Activated naive CD8-positive, alpha-beta T cell (primary cell): Measurements from ENCODE around the gene LIN7A.
"Not testable (repeated sequence)": the region's sequence is repeated elsewhere in the genome, so short reads cannot be mapped to it uniquely, and the experiment has no call there.

Source experiments
- H3K27ac Mint-ChIP-seq: one replicate; pipeline ENCODE4 v1.8.0; 2021; ENCODE audit warnings: mixed read lengths
- H3K27me3 Mint-ChIP-seq: one replicate; pipeline ENCODE4 v1.8.0; 2021; ENCODE audit warnings: mixed read lengths
- H3K36me3 Mint-ChIP-seq: one replicate; pipeline ENCODE4 v1.8.0; 2021; ENCODE audit warnings: mixed read lengths
- H3K4me1 Mint-ChIP-seq: one replicate; pipeline ENCODE4 v1.8.0; 2021; ENCODE audit warnings: low read depth, mixed read lengths
- H3K4me3 Mint-ChIP-seq: one replicate; pipeline ENCODE4 v1.8.0; 2021; ENCODE audit warnings: mild to moderate bottlenecking, mixed read lengths
- H3K9me3 Mint-ChIP-seq: one replicate; pipeline ENCODE4 v1.8.0; 2021; ENCODE audit warnings: low read depth, mixed read lengths

LIN7A gene

DNA sequence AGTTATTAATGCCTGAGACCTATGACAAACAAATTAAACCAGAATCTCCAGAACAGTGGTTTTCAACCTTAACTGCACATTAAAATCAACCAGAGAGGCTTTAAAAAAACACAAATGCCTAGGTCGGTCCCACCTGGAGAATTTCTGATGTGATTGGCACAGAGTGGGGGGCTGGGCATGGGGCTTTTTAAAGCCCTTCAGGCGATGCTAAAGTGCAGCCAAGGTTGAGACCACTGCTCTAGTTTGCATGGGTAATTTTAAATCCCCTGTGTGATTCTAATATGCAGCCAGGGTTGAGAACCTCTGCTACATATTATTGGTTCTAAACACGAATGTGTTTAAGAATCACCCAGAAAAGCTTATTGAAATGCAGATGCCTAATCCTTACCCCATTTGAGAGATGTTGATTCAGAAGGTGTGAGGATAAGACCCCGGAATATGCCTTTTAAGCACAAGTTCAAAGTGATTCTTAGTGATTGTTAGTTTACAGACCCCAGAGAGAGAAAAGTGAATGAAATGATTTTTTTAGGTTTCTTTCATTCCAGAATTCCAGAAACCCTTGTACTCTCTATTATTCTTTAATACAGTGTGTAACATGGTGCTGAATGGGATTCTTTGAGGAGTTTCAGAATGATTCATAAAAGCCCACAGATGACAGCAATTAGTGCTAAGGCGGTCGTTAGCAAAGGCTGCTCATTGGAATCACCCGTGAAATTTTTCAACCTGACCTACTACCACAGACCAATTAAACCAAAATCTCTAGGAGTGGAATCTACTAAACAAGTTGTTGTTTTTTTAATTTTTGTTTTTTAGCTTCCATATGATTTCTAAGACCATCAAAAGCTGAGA, 44.9 kb downstream of the LIN7A start:
- Mint-ChIP-seq H3K27me3 (no peaks in the 10 kb centered on the region), H3K36me3 (no peaks in the 10 kb centered on the region), H3K9me3 (peaks cover 16% of the 10 kb centered on the region), H3K4me3 (no peak overlapping the region), H3K27ac (no peak overlapping the region), H3K4me1 (no peaks in the 10 kb centered on the region)

DNA sequence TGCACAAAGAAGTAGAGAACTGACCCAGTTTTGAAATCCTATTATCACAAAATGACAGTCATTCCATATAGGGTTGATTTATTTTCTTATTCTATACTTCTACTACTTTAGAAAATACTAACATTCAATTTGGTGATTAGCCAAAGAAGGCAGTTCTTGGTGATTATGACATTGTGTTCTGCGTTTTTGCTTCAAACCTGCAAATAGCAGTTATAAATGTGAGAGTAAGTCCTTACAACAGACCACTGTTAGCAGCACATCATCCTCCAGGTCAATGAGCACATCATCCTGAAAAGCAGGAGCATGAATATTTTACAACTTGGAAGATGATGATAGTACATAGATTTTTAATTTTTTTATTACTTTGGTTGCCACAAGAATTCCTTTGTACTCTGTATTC, 53.1 kb downstream of the LIN7A start:
- Mint-ChIP-seq H3K27me3 (no peaks in the 10 kb centered on the region), H3K9me3 (peaks cover 11% of the 10 kb centered on the region), H3K36me3 (no peaks in the 10 kb centered on the region), H3K27ac (no peak overlapping the region), H3K4me1 (no peaks in the 10 kb centered on the region), H3K4me3 (no peak overlapping the region)

DNA sequence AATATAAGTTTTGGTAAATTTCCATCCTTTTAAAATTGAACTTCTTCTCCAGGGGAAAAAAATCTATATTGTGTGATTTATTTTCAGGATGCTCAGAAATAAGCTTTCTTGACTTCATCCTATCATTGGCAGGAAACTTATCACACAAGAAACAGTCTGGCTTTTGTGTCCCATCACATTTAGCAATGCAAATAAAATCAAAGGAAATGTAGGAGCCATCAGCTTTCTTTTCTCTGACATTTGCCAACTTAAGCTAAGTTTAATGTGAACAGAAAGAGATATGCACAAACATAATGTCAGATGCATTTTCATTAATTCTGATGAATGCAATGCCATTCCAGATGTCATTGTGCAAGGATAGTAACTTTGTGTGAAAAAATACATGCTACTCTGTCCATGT, 56.6 kb downstream of the LIN7A start:
- H3K4me1 Mint-ChIP-seq: no peaks in the 10 kb centered on the region
- H3K27ac Mint-ChIP-seq: no peak overlapping the region
- no peaks in the 10 kb centered on the region for H3K36me3 Mint-ChIP-seq
- no peaks in the 10 kb centered on the region for H3K27me3 Mint-ChIP-seq
- H3K9me3 Mint-ChIP-seq: peaks cover 7% of the 10 kb centered on the region
- H3K4me3 Mint-ChIP-seq: no peak overlapping the region

DNA sequence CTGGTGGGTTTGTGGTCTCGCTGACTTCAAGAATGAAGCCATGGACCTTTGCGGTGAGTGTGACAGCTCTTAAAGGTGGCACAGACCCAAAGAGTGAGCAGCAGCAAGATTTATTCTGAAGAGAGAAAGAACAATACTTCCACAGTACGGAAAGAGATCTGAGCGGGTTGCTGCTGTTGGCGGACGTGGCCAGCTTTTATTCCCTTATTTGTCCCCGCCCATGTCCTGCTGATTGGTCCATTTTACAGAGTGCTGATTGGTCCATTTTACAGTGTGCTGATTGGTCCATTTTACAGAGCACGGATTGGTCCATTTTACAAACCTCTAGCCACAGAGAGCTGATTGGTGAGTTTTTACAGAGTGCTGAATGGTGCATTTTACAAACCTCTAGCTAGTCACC, 59.3 kb downstream of the LIN7A start:
- not testable (repeated sequence) for H3K9me3 Mint-ChIP-seq, H3K27me3 Mint-ChIP-seq, H3K4me1 Mint-ChIP-seq, H3K27ac Mint-ChIP-seq, H3K36me3 Mint-ChIP-seq, H3K4me3 Mint-ChIP-seq

DNA sequence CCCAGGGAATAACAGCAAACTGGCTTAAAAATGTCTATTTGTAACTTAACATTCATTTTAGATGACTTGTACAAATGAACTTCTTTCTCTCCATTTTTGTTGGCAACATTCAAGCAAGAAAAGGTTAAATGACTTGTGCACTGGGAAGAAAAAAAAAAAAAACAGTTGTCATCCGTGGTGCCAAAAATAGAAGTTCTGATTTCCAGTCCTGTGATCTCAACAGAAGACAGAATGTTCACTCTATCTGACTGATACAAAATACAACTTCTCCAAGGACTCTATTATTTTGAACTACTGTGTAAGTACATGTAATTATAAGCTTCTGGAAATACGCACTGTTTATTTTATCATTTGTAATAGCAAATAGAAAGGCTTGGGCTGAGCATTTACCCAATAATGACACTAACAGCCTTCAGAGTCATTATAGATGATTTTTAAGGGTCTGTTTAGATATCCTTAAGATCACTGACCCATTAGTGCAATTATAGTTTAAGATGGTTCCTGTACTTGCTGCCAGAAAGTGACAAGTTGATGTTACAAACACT, 59.9 kb downstream of the LIN7A start:
- Mint-ChIP-seq H3K9me3 (no peaks in the 10 kb centered on the region), H3K4me1 (no peaks in the 10 kb centered on the region), H3K36me3 (no peaks in the 10 kb centered on the region), H3K4me3 (no peak overlapping the region), H3K27me3 (no peaks in the 10 kb centered on the region), H3K27ac (no peak overlapping the region)

DNA sequence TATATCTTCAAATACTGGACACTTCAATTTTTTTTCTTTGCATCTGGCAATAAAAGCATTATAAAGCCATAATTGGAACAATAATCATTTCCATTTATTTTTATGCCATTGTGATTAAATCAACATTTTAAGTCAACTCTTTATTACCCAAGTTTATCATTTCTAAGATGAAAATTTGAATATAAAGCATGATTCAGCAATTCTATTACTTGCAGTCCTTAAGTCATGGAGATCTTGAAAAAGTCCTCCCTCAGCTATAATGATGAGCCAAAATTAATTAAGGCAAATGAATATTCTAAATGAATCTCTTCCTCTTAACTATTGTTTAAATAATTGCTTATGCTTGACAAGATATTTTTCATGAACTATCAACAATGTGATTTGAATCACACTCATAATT, 65.7 kb downstream of the LIN7A start:
- Mint-ChIP-seq H3K4me3 (no peak overlapping the region), H3K36me3 (no peaks in the 10 kb centered on the region), H3K9me3 (peaks cover 5% of the 10 kb centered on the region), H3K4me1 (no peaks in the 10 kb centered on the region), H3K27ac (no peak overlapping the region), H3K27me3 (no peaks in the 10 kb centered on the region)

DNA sequence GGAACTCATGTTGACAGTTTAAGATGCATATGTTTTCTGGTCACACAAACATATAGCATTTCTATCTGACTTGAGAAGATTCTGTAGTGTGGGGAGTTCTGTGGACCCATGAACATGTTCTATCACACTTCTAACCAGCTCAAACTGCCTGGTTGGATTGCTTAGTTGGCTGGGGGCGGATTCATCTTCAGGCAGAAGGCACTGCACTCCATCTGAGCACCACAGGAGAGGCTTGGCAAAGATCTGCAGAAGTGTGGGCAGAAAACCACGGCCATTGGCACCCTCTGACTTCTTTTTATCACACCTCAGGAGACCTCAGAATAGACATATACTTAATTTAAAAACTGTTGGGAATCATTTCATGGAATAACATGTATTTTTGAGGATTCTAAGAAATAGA, 68.5 kb downstream of the LIN7A start:
- Mint-ChIP-seq H3K36me3 (no peaks in the 10 kb centered on the region), H3K4me3 (no peak overlapping the region), H3K27ac (no peak overlapping the region), H3K27me3 (no peaks in the 10 kb centered on the region), H3K4me1 (no peaks in the 10 kb centered on the region), H3K9me3 (peaks cover 5% of the 10 kb centered on the region)

DNA sequence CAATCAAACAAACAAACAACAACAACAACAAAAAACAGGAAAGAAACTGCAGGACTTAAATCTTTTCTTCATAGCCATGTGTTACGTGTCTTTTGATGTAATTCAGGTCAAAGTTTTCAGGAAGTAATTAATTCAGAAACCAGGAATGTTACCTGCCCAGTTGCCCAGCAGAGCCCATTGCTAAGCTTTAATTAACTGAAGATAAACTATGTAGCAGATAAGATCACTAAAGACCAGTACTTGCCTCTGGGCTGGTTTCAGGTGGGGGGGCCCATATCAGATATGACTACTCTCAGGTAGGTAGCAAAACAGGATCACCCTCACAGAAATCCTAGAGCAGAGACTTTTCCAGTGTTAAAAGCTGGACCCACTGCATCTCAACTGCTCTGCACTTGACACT, 69.2 kb downstream of the LIN7A start:
- H3K9me3 Mint-ChIP-seq: peaks cover 5% of the 10 kb centered on the region
- H3K4me3 Mint-ChIP-seq: no peak overlapping the region
- H3K27ac Mint-ChIP-seq: no peak overlapping the region
- no peaks in the 10 kb centered on the region for H3K36me3 Mint-ChIP-seq
- no peaks in the 10 kb centered on the region for H3K4me1 Mint-ChIP-seq
- H3K27me3 Mint-ChIP-seq: no peaks in the 10 kb centered on the region

DNA sequence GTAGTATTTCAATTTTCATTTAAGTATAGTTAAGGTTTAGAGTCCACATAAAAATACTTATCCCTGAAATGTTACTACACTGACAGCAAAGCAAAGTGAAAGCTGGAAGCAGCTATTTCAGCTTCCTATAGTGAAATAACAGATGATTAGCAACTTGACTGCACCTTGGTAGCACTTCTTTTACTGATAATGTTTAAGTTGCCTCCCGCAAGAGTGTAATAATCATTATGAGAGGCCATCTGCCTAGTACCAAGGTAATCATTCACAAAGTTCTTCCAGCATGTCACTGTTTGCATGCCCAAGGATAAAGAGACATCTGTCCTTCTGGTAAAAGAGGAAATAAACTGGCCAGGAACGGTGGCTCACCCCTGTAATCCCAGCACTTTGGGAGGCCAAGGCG, 69.8 kb downstream of the LIN7A start:
- Mint-ChIP-seq H3K4me1 (no peaks in the 10 kb centered on the region), H3K27ac (no peak overlapping the region), H3K9me3 (peaks cover 10% of the 10 kb centered on the region)

DNA sequence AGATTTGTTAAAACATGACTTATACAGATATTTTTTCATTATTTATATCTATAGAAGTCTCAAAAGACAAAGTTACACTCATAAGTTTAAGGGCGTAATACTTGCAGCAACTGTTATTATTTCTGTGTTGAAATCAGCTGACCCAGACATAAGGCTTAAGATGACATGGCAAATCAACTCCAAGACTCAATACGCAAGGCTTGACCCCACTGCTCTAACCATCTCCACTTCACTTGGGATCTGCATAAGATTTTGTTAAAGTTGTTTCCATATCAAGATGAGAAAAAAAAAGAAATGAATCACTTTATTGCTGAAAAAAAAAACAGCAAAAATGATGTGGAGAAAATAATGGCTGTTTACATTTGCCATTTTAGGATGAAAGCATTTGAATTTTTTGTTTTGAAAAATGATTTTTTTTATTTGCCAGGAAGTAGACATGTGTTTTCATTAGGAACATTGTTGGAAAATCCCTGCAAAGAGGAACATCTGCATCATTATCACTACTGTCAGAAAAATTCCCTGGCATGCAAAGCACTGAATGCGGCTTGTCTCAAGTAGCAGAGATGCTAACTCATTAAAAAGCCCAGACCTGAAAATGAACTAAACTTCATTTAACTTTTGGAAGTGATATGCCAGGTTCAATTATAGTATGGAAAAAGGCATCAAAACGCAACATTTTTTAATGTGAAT, 73.5 kb downstream of the LIN7A start:
- H3K27me3 Mint-ChIP-seq: no peaks in the 10 kb centered on the region

More for the DNA sequence above, 69.8 kb downstream of the LIN7A start:
- no peaks in the 10 kb centered on the region for H3K36me3 Mint-ChIP-seq
- H3K27me3 Mint-ChIP-seq: no peaks in the 10 kb centered on the region
- H3K4me3 Mint-ChIP-seq: no peak overlapping the region

DNA sequence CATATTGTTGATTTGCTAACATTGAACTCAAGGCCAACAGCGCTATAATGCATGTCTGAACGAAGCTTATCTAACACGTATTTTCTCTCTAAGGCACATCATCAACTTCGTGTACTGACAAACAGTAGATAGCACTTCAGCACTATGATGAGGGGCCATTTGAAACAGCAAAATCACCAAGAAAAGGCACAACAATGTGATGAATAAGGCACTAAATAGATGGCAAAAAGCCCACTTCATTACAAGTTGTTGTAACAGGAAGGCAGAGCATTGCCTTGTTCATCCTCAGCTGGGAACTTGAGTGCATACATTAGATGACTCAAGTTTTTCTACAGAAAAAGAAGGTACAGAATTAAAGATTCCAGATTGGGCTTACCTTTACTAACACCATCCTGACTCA, 75.2 kb downstream of the LIN7A start:
- peaks cover 7% of the 10 kb centered on the region for H3K9me3 Mint-ChIP-seq
- no peaks in the 10 kb centered on the region for H3K36me3 Mint-ChIP-seq
- no peak overlapping the region for H3K4me3 Mint-ChIP-seq
- no peaks in the 10 kb centered on the region for H3K4me1 Mint-ChIP-seq
- no peaks in the 10 kb centered on the region for H3K27me3 Mint-ChIP-seq
- no peak overlapping the region for H3K27ac Mint-ChIP-seq

More for the DNA sequence above, 73.5 kb downstream of the LIN7A start:
- Mint-ChIP-seq H3K27ac (no peak overlapping the region), H3K4me1 (no peaks in the 10 kb centered on the region), H3K36me3 (no peaks in the 10 kb centered on the region), H3K9me3 (peaks cover 7% of the 10 kb centered on the region), H3K4me3 (no peak overlapping the region)

DNA sequence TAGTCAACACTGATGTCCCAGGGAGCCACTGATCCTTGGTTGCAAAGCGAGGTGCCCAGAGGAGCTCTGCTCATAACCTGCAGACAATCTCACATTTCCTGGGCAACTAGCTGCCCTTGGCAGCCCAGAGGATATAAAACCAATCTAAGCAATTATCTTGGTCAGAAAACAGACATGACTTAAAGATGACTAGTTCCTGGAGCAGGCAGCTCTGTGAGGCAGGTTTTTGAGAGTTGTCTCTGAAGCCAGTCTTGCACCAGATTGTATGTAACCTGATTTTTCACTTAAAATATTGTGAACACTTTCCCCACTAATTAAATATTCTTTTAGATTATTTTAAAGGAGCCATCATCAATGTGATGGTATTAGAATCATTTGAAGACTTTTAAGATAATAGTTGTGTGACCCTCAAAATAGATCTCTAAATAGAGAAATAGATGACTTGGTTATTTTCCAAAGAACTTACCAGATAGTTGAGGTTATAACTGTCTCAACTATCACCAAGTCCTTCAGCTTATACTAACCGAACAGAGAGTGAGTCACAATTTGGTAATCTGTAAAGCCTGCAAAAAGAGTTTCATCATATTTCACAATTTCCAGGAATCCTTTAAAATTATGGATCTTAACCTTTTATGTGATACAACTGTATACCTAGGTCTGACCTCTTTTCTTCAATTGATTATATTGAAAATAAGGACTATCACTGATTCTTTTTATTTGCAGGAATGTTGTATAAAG, 75.9 kb downstream of the LIN7A start:
- H3K27me3 Mint-ChIP-seq: no peaks in the 10 kb centered on the region
- no peak overlapping the region for H3K27ac Mint-ChIP-seq
- H3K36me3 Mint-ChIP-seq: no peaks in the 10 kb centered on the region
- no peaks in the 10 kb centered on the region for H3K4me1 Mint-ChIP-seq
- H3K9me3 Mint-ChIP-seq: peaks cover 7% of the 10 kb centered on the region
- no peak overlapping the region for H3K4me3 Mint-ChIP-seq

DNA sequence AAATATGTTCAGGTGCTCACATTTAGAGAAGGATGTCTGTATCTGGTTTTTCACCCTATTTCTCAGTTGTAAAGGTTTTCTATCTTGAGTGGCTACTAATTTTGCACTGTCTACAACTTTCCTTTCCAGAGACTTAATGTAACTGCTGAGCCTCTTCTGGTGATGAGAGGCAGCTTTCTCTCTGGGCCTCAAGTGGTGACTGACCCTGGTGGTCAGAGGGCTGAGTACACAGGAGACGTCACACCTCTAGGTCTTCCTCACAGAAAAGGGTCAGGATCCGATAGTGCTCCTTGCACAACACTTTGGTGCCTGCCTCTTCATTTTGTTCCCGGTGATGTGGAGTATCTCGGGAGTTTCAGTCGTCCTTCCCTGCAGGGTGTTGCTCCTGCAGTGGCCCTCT, 76.8 kb downstream of the LIN7A start:
- Mint-ChIP-seq H3K4me1 (no peaks in the 10 kb centered on the region), H3K4me3 (no peak overlapping the region), H3K27me3 (no peaks in the 10 kb centered on the region), H3K9me3 (peaks cover 7% of the 10 kb centered on the region), H3K27ac (no peak overlapping the region), H3K36me3 (no peaks in the 10 kb centered on the region)

DNA sequence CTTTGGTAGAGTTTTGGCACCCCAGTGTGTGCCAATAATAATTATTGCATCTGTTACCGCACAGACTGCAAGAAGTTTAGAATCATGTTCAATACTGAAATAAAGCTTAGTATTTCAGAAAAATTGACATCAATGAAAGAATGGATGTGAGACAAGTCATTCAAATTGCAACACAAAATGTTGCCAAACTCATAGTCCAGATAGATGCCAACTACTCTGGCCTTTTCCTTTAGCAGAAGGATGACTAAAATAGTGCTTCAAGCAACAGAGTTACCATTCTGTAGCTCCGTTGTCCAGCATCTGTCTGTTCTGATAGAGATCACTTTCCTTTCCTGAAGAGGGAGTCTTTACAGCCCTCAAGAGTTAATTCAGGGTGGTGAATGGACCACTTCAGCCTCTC, 77.5 kb downstream of the LIN7A start:
- no peak overlapping the region for H3K4me3 Mint-ChIP-seq
- no peak overlapping the region for H3K27ac Mint-ChIP-seq
- no peaks in the 10 kb centered on the region for H3K27me3 Mint-ChIP-seq
- H3K36me3 Mint-ChIP-seq: no peaks in the 10 kb centered on the region
- peaks cover 7% of the 10 kb centered on the region for H3K9me3 Mint-ChIP-seq
- H3K4me1 Mint-ChIP-seq: no peaks in the 10 kb centered on the region

DNA sequence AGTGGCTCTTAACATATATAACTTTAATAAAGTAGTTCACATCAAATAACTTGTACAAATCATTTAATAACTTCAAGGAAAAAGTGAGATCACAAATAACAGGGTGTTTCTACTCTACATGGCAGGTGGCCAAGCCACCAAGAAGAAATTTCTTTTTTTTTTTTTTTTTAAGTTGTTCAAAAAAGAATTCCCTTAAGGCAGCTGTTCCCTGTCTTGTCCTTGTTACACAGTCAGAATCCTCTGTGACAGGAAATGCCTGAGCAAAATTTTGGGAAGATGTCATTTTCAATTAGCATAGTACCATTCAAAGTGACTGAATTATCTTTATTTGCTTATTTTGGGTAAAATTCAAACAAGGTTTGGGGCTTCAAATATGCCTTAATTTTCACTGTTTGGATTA, 79.4 kb downstream of the LIN7A start:
- no peaks in the 10 kb centered on the region for H3K36me3 Mint-ChIP-seq
- no peak overlapping the region for H3K27ac Mint-ChIP-seq
- no peak overlapping the region for H3K4me3 Mint-ChIP-seq
- peaks cover 6% of the 10 kb centered on the region for H3K9me3 Mint-ChIP-seq
- no peaks in the 10 kb centered on the region for H3K4me1 Mint-ChIP-seq
- H3K27me3 Mint-ChIP-seq: no peaks in the 10 kb centered on the region
